RPMI7951 (cell line): ENCODE data around the gene MARCHF6. TPM values are rescaled to one million over a fixed set of nuclear protein-coding genes. Genes with fewer than 3 reads are reported as not detected.
"Not testable (repeated sequence)": the region's sequence is repeated elsewhere in the genome, so short reads cannot be mapped to it uniquely, and the experiment has no call there.

Experiments used
- DNase-seq: peaks from one replicate; pipeline ENCODE4 v3.0.0-alpha.2; 2012; ENCODE audit warnings: low read depth
- total RNA-seq: library from RNA; depleted of rRNA; stranded (reverse); fragments of >200 nt; shearing (Covaris generic); gene quantifications from 2 replicates; pipeline ENCODE4 v1.2.3, GENCODE V29; 2014

The MARCHF6 gene
- total RNA-seq, 1 experiment from 2014 or later = 22.3 TPM

DNA sequence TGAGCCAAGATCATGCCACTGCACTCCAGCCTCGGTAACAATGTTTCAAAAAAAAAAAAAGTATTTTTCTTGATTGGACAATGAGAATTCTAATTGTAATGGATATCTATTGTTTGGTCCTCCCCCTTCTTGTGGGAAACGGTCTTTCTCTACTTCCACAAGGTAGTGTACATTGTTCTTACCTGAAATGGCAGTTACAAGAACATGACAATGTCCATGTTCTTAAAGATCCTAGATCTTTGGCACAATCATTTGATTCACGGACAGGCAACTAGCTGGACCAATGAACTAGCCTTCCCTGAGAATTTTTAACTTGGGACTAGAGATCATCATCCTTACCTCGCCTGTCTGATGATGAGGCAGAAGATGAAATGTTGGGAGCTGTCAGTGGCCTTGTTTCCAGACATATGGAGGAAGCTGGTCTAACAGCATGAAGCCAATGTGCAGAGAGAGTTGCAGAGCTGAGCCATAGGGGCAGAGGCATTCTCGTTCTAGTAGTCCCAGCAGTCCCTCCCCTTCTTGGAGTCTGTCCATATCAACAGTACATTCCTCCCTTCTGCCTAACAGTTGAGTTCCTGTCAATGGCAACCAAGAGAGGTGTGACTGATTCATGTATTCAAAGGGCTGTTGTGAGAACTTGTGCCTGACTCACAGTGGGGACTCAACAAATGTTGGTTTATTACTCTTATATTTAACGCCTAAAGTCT lies 2.1 kb upstream of the MARCHF6 start:
- peak; percentile 69 for DNase-seq

DNA sequence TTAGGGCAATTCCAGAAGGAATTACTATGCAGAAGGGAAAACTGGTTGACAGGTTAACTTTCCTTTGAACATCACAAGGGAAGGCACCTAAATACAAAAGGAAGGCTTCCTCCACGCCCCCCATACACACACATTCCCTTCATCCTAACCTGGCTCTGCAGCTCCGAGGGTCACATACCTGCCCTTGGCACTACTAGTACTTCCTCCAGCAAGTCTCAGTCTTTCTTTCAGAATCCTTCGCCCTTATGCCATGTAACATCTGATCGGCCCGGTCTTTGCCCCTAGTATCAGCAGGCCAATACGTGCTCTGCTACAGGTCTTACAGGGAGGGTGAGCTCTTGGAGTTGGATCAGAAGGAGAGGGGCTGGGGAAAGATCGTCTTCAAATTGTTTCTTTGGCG lies 1.6 kb upstream of the MARCHF6 start:
- DNase-seq = no peak

DNA sequence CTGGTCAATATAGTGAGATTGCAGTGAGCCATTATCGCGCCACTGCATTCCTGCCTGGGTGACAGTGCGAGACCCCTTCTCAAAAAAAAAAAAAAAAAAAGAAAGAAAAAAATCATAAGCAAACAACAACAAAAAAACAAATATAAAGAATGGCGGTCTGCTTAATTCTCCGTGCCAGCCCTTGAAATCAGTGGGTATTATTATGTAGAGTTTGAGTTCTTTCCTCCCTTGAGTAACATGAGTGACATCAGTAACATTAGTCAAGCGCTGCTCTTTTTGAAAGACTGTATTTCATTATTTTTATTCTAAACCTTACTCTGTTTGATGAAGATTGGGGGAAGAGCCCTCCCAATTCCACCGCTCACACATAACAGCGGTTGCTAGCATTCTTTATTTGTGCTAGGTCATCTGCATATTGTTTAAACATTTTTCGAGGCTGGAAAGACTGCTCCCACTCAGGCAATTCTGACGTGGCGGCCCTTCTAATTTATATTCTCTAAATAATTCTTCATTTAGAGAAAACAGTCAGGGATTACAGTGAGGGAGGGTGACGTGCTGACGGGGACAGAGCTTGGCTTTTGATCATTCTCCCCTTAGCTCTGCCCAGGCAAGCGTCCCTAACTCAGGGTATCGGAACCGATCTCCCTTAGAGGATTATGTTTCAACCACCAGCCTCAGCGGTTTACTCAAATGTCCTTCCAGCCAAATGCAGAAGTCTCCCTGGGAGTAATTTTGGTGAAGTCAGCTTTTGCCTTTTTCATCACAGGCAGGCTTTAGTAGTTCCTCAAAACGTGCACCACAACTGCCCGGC lies 860 bp upstream of the MARCHF6 start:
- DNase-seq = peak; percentile 73

DNA sequence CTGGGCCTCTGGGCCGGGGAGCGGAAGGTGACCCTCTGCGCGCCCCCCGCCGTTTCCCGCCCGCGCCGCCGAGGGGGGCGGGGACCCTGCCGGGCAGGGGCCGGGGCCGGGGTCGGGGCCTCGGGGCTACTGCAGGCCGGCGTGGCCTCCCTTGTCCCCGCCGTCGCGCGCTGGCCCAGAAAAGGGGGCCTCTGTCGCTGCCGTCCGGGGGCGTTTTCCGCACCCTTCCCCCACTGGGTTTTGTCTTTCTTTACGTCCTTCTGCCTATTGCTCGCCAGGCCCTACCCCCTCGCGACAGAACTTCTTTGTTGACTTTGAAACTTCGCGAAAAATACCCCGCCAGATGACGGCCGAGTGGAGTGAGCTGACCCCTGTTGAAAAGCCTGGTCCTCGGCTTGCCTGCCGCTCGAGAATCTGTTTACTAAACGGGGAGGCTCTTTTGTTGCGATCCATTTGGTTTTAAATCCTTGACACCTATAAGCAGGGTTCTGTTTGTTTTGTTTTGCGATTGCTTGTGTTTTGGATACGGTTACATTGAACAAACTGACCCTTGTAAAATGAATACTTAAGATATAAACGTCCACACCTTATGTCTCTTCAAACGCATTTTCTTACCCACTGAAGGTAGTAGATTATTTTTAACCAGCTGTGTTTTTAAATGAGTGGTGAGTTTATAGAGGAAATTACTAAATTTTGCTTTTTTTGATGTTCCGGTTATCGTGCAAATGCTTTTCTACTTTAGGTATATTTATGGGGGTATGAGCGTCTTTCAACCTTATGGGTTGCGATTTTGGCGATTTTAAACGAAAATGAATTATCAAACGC lies 765 bp downstream of the MARCHF6 start:
- peak; percentile 41 for DNase-seq

DNA sequence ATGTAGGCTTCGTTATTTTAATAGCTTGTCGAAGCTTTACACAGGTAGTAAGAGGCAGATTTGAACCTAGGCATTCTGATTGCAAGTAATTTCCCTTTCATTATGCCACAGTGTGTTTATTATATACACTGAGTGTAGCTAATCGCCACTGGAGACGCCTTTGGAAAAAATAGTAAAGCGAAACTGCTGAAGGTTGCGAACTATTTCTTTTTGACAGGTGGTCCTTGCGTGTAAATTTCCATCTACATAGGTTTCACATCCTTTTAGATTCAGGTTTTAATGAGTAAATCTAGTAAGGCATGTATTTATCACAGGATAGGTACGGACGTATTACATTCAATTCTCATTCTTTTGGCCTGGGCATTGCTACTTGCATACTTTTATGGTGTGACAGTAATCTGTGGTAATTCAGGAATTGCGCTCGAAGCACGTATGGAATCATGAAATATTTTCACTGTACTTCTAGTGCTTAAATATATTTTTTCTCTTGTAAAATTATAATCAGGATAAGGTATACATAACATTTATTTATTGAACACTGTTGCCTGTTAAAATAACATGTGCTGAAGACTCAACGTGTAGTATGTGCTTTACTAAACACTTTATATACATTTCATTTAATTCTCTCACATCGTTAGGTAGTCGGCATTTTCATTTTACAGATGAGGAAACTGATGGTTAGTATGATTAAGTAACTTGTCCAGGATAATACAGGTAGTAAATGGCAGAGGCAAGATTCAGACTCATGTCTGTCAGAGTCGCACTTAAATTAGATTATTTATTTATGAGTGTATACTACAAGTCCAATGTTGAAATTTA lies 1.8 kb downstream of the MARCHF6 start:
- DNase-seq = peak; percentile 31

DNA sequence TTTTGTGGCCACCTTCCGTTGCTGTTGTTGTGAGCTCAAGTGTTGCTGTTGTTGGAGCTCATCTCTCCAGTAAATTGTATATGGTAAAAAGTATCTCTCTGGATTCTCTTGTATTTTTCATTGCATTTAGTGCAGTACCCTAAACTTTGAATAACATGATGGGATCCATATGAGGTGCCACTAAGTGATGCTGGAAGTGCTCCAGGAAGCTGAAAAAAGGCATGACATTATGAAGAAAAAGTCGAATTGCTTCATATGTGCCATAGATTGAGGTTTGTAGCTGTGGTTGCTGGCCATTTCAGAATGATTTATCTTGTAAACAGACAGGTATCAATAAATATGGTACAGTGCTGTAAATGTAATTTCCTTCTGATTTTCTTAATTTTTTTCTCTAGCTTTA lies 5.5 kb downstream of the MARCHF6 start:
- DNase-seq = no peak

DNA sequence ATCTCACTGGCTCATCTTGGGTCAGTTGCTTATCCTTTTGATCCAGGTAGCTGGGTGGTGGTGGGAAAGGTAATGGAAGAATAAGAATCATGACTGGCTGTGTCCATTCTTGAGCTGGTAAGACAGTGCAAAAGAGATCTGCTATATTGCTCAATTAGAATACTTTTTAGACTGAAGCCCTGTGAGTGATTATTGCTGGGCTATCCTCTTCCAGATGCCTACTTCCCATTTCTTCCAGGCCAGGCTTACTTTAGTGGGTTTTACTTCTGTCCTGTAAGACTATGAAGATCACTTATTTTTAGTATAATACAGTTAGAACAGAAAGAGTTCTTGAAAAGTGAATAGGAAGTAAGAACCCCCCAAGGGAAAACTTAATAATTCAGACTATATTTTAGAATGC lies 7.2 kb downstream of the MARCHF6 start:
- DNase-seq = no peak

DNA sequence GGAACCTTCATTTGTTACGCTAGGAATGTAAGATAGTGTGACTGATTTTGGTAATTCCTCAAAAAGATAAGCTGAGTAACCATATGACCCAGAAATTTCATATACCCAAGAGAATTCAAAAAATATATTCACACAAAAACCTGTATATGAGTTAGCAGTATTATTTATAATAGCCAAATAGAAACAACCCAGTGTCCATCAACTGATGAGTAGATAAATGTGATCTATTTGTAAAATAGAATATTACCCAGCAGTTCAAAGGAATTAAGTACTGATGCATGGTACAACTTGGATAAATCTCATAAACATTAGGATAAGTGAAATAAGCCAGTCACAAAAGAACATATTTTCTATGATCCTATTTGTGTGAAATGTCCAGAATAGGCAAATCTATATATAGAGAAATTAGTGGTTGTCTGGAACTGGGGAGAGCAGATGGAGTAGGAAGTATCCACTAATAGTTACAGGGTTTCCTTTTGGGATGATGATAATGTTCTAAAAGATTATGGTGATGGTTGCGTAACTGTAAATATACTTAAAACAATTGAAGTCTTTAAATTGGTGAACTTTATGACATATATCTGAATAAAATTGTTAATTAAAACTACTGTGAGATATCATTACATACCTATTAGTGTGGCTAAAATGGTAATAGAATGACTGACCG lies 10.2 kb downstream of the MARCHF6 start:
- no peak for DNase-seq

DNA sequence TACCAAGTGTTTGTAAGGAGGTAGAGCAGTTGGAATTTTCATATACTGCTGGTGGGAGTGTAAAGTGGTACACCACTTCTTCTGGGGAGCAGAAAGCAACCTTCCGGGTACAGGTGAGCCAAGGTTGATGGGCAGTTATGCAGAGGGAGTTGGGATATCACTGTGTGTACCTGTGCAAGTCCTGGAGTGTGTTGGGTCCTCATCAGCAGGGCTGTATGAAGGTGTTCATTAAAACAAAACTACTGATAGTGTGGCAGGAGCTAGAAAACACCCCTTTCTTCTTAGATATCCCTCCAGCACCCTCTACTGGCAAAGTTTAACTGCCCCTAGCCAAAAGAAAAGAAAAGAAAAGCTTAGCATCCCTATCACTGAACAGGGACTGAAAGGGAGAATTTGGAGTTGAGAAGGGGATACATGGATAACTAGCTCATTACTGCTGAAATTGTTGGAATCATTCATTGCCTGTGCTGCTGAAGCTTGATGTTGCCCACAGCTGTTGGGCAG lies 10.7 kb downstream of the MARCHF6 start:
- DNase-seq = no peak

DNA sequence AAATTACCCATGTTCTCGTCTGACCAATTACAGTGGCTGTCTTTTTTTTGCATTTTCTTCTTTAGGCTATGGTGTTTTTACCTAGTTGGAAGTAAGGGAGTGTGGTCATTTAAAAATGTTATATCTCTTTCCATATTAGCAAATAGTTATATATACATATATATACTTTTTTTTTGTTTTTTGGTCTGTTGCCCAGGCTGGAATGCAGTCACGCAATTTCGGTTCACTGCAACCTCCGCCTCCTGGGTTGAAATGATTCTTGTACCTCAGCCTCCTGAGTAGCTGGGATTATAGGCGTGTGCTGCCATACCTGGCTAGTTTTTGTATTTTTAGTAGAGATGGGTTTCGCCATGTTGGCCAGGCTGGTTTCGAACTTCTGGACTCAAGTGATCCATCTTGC lies 12.3 kb downstream of the MARCHF6 start:
- no peak for DNase-seq

DNA sequence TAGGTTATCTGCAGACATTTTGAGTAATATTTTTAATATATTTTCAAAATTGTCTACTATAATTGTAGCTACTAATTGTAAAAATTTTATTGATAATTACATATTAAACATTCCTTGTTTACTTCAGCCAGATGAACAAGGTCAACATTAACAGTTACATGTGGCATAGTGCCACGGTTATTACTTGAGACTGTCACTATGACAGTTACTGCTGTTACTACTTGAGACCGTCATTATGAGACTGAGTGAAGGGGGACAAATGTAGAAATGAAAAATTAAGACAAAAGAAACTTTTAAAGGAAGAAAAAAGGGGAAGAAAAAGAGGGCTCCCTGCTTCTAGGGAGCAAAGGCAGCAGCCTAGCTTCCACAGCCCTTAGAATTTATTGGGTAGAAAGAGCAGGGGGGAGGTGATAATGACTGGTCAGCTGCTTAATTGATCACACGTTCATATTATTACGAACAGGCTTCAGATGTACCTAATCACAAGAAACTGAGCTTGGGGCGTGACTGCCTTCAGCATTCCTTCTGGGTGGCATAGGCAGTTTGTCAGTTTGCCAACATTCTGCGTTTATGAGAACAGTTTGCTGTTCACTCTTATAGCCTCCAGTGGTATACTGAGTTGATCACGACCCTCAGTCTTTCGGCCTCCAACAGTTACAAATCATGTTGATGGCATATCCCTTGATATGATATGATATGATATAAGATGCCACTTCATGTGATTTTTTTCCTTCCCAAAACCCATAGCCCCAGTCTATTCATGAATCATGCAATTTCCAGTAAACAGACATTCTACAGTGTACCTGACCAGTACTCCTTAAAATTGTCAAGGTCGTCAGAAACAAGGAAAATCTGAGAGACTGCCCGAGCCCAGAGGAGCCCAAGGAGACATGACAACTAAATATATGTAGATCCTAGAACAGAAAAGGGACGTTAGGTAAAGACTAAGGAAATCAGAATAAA lies 13.1 kb downstream of the MARCHF6 start:
- DNase-seq = no peak

DNA sequence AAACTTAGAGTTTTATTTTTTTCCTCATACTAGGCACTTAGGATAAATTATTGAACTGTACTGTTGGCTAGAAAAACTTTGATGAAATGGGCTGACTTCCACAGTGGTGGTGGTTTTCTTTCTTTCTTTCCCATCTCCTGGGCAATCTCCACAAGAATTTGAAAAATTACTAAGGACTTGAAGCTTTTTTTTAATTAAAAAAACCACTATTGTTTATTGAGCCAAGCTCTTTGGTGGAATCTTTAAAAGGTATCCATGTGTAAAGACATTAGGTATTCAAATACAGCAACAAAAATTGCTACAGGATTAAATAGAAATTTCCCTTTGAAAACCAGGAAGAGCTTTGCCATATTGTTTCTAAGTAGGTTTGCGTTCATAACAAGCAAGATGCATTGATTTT lies 14.1 kb downstream of the MARCHF6 start:
- no peak for DNase-seq

DNA sequence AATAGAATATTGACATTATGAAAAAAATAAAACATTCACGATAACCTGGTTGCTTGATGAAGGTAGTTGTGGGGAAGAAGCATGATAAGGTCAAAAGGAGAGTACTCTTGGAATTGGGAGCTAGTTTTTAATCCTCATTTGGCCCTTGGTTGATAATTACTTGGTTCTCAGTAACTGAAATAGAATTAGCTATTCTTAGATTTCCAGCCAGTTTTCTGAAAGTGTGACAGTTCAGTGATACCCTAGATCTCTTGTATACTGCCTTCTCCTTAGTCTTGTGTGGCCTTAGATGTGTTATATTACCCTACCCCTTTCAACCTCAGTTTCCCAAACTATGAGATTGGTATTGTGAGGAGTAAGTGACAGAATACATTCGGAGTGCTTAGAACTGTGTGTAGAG lies 17.4 kb downstream of the MARCHF6 start:
- DNase-seq = no peak

DNA sequence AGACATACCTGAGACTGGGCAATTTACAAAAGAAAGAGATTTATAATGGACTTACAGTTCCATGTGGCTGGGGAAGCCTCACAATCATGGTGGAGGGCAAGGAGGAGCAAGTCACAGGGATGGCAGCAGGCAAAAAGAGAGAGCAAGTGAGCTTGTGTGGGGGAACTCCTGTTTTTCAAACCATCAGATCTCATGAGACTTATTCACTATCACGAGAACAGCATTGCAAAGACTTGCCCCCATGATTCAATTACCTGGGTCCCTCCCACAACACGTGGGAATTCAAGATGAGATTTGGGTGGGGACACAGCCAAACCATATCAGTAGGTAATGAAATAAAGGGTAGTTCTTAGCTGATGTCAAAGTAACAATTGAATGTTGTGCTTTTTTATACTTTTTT lies 17.9 kb downstream of the MARCHF6 start:
- not testable (repeated sequence) for DNase-seq

DNA sequence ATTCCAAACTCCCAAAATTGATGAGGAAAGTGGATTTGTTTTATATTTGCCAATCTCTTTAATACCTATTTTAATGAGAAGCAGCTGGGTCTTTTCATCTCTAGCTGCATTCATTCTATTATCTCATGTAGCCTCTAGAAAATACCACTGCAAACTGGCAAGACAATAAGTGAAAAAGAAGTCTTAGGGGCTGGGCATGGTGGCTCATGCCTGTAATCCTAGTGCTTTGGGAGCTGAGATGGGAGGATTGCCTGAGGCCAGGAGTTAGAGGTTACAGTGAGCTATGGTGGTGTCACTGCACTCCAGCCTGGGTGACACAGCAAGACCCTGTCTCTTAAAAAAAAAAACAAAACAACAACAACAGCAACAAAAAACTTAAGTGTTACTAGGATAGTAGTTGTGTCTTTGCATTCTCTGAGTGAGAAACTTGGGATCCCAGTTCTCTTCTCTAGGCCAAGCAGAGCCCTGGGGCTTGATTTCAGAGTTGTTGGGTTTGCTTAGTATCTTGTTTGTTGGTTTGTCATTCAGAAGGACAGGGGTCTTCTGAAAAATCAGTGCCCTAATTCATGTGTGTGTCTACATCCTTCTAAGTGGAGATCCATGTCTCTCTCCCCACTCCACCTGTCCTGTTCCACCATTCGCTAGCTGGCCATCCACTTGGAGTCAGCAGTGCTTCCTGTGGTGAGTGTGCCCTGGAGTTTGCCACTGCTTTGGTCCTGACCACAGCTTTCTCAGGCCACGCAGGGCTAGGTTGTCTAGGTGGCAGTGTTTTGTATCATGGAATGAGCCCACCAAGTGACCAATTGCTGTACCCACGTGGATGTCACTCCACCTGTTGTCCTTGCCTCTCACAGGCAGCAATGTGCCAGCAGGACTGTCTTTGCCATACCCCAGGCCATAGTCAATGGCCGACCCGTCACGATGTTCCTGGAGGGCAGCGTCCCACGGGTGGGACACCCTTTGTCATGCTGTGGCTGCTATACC lies 19.5 kb downstream of the MARCHF6 start:
- DNase-seq = no peak

DNA sequence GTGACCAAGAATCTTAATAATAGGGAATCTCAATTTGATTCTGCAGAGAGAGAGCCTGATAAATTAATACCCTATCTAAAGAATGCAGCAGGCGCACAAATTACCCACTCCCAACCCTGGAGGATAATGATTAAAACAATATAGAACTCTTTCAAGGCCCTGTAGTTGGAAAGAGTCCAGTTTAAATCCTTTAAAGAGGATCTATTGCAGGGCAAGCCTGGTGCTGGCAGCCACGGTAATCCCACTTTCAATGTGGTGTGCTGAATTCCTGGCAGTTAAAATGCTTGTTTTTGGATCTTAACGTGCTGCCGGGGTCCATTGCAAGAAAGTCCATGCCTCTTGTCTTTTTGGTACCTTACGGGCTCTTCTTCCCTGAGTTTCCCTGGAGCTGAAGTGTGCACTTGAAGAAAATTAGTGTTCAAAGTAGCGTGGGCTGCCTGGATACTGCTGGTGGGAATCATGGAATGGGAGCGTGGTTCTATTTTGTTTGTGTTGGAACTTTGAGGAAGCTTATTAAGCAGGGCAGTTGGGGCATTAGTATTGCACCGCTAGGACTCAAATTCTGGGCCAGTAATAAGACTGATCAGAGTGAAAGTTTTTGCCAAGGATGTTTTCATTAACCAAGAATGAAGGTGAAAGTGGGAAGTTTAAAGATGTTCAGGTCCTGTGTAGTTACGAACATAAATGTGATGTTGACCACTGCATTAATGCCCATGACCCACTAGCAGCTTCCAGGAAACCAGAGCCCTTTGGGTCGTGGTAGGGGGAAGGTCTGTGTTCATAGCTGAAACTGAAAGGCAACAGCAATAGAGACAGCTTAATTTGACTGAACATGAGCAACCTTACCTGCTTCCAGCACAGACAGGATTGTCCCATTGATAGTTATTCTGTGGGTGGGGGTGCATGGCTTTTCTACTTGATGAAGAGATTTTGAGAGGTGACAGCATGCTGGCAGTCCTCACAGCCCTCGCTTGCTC lies 20.8 kb downstream of the MARCHF6 start:
- no peak for DNase-seq

DNA sequence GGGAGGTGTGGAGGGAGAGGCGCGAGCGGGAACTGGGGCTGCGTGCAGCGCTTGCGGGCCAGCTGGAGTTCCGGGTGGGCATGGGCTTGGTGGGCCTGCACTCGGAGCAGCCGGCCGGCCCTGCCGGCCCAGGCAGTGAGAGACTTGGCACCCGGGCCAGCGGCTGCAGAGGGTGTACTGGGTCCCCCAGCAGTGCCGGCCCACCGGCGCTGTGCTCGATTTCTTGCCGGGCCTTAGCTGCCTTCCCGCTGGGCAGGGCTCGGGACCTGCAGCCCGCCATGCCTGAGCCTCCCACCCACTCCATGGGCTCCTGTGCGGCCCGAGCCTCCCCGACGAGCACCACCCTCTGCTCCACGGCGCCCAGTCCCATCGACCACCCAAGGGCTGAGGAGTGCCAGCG lies 21.7 kb downstream of the MARCHF6 start:
- not testable (repeated sequence) for DNase-seq
